ENCODE data around the gene CDYL2. TPM values are rescaled to one million over a fixed set of nuclear protein-coding genes. Genes with fewer than 3 reads are reported as not detected.

CDYL2 gene
- total RNA-seq, 1 experiment from 2014 or later, result 8.2 TPM

DNA sequence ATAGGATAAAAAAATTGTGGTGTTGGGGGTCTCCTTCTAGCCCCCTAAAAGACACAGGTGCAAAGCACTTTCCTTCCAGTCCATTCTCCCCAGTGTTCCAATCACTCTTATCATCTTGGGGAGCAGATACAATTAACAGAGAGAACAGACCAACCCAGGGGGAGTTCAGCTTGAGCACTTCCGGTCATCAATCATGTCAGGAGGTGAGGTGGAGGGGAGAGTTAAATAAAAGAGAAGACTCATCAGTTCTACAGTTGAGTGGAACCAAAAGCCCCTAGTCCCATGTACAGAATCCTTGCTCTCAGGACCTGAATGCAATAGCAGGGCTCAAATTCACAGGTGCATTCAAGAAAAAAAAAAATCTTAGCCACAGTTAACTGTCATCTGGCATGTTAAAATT, 141.3 kb downstream of the CDYL2 start (continued):
- TF ChIP-seq, protein P1, sequence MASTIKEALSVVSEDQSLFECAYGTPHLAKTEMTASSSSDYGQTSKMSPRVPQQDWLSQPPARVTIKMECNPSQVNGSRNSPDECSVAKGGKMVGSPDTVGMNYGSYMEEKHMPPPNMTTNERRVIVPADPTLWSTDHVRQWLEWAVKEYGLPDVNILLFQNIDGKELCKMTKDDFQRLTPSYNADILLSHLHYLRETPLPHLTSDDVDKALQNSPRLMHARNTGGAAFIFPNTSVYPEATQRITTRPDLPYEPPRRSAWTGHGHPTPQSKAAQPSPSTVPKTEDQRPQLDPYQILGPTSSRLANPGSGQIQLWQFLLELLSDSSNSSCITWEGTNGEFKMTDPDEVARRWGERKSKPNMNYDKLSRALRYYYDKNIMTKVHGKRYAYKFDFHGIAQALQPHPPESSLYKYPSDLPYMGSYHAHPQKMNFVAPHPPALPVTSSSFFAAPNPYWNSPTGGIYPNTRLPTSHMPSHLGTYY (CRISPR knock-in tag; IDR thresholded peaks at IDR 0.05), result no peak
- TF ChIP-seq, protein P2, sequence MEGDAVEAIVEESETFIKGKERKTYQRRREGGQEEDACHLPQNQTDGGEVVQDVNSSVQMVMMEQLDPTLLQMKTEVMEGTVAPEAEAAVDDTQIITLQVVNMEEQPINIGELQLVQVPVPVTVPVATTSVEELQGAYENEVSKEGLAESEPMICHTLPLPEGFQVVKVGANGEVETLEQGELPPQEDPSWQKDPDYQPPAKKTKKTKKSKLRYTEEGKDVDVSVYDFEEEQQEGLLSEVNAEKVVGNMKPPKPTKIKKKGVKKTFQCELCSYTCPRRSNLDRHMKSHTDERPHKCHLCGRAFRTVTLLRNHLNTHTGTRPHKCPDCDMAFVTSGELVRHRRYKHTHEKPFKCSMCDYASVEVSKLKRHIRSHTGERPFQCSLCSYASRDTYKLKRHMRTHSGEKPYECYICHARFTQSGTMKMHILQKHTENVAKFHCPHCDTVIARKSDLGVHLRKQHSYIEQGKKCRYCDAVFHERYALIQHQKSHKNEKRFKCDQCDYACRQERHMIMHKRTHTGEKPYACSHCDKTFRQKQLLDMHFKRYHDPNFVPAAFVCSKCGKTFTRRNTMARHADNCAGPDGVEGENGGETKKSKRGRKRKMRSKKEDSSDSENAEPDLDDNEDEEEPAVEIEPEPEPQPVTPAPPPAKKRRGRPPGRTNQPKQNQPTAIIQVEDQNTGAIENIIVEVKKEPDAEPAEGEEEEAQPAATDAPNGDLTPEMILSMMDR (IDR thresholded peaks at IDR 0.05), result no peak

DNA sequence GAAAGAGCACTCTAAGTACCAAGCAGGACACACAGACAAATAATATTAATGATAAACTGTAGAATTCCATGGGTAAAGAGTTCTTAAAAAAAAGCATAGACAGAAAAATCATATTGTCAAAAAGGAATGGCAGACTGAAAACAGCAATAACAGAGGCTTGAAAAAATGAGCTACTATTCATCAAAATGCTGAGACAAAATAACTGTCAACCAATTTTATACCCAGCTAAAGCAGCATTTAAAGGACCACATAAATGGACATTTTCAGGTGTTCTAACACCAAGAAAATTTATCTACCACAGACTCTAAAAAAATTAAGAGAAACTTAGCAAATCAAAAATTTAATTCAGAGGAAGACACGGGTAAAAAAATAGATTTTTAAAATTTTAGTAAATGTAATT, 144.5 kb downstream of the CDYL2 start:
- ChIA-PET CTCF (no interaction called here), POLR2A (no interaction called here)
- TF ChIP-seq ZNF232 (CRISPR knock-in tag; IDR thresholded peaks at IDR 0.05) (no peak), NR2C2 (CRISPR knock-in tag; IDR thresholded peaks at IDR 0.05) (no peak), MLX (CRISPR knock-in tag; IDR thresholded peaks at IDR 0.05) (no peak), GABPB1 (CRISPR knock-in tag; IDR thresholded peaks at IDR 0.05) (no peak), ZBTB21 (CRISPR knock-in tag; IDR thresholded peaks at IDR 0.05; ENCODE audit: borderline replicate concordance) (no peak)
- TF ChIP-seq, protein P3, sequence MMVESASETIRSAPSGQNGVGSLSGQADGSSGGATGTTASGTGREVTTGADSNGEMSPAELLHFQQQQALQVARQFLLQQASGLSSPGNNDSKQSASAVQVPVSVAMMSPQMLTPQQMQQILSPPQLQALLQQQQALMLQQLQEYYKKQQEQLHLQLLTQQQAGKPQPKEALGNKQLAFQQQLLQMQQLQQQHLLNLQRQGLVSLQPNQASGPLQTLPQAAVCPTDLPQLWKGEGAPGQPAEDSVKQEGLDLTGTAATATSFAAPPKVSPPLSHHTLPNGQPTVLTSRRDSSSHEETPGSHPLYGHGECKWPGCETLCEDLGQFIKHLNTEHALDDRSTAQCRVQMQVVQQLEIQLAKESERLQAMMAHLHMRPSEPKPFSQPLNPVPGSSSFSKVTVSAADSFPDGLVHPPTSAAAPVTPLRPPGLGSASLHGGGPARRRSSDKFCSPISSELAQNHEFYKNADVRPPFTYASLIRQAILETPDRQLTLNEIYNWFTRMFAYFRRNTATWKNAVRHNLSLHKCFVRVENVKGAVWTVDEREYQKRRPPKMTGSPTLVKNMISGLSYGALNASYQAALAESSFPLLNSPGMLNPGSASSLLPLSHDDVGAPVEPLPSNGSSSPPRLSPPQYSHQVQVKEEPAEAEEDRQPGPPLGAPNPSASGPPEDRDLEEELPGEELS (CRISPR knock-in tag; IDR thresholded peaks at IDR 0.05), result no peak
- Mint-ChIP-seq H3K36me3 (peaks cover 7% of the 10 kb centered on the region; the same call in 1 of the 2 replicates), H3K9me3 (peaks cover 26% of the 10 kb centered on the region), H3K27me3 (ENCODE audit: low read depth) (no peaks in the 10 kb centered on the region), H3K4me1 (no peaks in the 10 kb centered on the region), H3K4me3 (no peak overlapping the region), H3K27ac (no peak overlapping the region)
- ATAC-seq (no peak), DNase-seq (ENCODE audit: low spot score) (no peak)

DNA sequence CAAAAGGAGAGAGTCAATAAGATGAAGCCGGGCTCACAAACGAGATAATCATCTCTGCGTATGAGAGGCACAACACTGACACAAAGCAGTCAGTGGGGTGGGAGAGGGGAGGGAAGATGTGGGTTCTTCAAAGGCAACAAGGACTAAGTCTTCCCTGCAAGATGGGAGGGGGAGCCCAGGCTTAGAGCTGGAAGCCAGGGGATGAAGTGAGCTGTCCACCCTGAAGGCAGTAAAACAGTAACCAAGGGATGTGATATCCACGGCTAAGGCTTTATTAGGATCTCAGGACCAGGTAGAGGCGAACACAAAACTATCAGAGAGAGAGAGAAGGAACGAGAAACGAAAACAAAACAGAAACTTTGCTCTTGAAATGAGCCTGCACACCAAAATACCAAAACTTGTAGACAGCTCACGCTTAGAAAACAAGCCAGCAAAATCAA, 147.7 kb downstream of the CDYL2 start:
- CTCF ChIA-PET, result no interaction called here
- Mint-ChIP-seq H3K27ac (no peak overlapping the region), H3K4me1 (0 out of 2 replicates have a peak, but pooled peaks cover 2% of the 10 kb centered on the region), H3K27me3 (ENCODE audit: low read depth) (no peaks in the 10 kb centered on the region), H3K4me3 (no peak overlapping the region), H3K9me3 (peaks cover 22% of the 10 kb centered on the region), H3K36me3 (peaks cover 7% of the 10 kb centered on the region; the same call in 1 of the 2 replicates)
- POLR2A ChIA-PET, result no interaction called here
- ATAC-seq, result peak; percentile 30; the same call in 1 of the 2 replicates
- no peak for TF ChIP-seq SMAD4 (CRISPR knock-in tag; IDR thresholded peaks at IDR 0.05)
- no peak for TF ChIP-seq NFATC4 (CRISPR knock-in tag; IDR thresholded peaks at IDR 0.05)
- no peak for TF ChIP-seq ZNF423 (CRISPR knock-in tag; IDR thresholded peaks at IDR 0.05)
- TF ChIP-seq ZNF425 (CRISPR knock-in tag; conservative IDR thresholded peaks at IDR 0.05), result no peak
- TF ChIP-seq ZNF532 (CRISPR knock-in tag; IDR thresholded peaks at IDR 0.05; ENCODE audit: borderline replicate concordance), result no peak
- TF ChIP-seq HMGXB4 (CRISPR knock-in tag; IDR thresholded peaks at IDR 0.05), result no peak
- no peak for DNase-seq (ENCODE audit: low spot score)
